Neural progenitor cell (in vitro differentiated cells): ENCODE data around the gene PC.

Experiments used
- CTCF ChIP-seq: fragments of 200-600 bp; sonication (generic); IDR thresholded peaks from 2 replicates; pipeline ENCODE4 v1.5.1; 2017; ENCODE audit warnings: antibody characterized with exemption, mild to moderate bottlenecking
- EZH2 ChIP-seq: fragments of 200-600 bp; sonication (generic); IDR thresholded peaks from 2 replicates; pipeline ENCODE4 v1.6.1; 2017; ENCODE audit warnings: antibody characterized with exemption, mild to moderate bottlenecking, moderate library complexity
- EZH2phosphoT487 ChIP-seq: fragments of 200-600 bp; sonication (generic); IDR thresholded peaks from 2 replicates; pipeline ENCODE4 v1.6.1; 2017; ENCODE audit warnings: antibody characterized with exemption

- TF ChIP-seq CTCF (no peak), EZH2 (no peak), EZH2phosphoT487 (no peak)
Observed at GRCh38 chr11:66929753-66930152, 28.4 kb downstream of the PC start.
